ENCODE measurements around the gene FAM171A1.

FAM171A1 gene

DNA sequence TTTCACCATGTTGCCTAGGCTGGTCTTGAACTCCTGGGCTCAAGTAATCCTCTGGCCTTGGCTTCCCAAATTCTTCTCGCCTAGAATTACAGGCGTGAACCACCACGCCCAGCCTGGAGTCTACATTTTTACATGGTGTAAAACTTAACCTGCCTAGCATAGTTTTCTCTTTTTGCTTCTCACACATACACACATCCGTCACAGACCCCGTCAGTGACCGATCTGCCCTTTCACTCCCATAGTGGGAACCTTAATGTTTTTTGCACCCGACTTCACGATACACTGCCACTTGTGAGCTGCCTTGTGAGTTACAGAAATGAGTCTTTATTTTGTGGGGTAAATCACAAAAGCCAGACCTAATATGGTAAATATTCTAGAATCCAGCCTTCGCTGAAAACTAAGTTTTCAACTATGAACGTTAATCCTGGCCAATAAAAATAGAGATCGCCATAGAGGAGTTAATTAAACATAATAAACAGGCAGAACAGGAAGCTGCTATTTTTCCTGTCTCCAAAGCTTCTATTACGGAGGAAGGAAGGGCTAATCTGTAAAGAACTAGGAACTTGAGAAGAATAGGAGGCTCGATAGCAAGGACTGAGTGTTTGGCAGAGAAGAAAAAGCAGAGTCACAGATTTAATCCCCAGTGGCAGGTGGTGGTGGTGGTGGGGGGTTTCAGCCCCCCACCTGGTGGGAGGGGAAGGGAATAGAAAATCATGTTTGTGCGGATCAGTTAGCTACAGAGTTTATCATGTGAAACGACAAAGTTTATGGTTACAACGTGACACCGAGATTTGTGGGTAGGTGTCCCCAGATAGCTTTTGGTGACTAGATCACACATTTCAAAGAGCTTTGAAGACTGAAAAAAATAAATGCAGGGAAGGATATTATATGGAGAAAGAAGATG, 14.7 kb upstream of the FAM171A1 start:
- no peak overlapping the region for H3K4ac ChIP-seq (ENCODE audit: low read depth in 1 of 2, low read length in 2 of 2)
- no peak overlapping the region for H3K14ac ChIP-seq (ENCODE audit: low read length in 2 of 2)
- H4K91ac ChIP-seq (ENCODE audit: low read length), result no peak overlapping the region
- no peaks in the 10 kb centered on the region for H3K79me1 ChIP-seq (replicated peaks; ENCODE audit: low read length, poor library complexity, severe bottlenecking)
- no peak for DNase-seq
- no peak overlapping the region for H3K9ac ChIP-seq (ENCODE audit: low read length)
- H3K4me2 ChIP-seq (ENCODE audit: low read length, poor library complexity, severe bottlenecking), result no peak overlapping the region
- H4K8ac ChIP-seq (ENCODE audit: low read length), result no peak overlapping the region
- no peak overlapping the region for H3K27ac ChIP-seq (ENCODE audit: low read length, poor library complexity, severe bottlenecking)
- H3K4me1 ChIP-seq (ENCODE audit: control insufficient read depth, insufficient read depth, low read depth, low read length), result no peaks in the 10 kb centered on the region
- H2AFZ ChIP-seq (ENCODE audit: low read depth, low read length), result no peak overlapping the region
- H3K36me3 ChIP-seq (ENCODE audit: control insufficient read depth in 1 of 2, insufficient read depth in 2 of 2, low read depth in 1 of 2, low read length in 2 of 2), result no peaks in the 10 kb centered on the region
- no peak overlapping the region for H3K18ac ChIP-seq (ENCODE audit: low read depth in 1 of 2, low read length in 2 of 2)
- no peak overlapping the region for H2BK15ac ChIP-seq (ENCODE audit: low read depth, poor library complexity, severe bottlenecking)
- no peaks in the 10 kb centered on the region for H3K9me3 ChIP-seq (ENCODE audit: control insufficient read depth, low read length)
- H2BK5ac ChIP-seq (ENCODE audit: low read depth, low read length, poor library complexity, severe bottlenecking), result no peak overlapping the region
- H3K27me3 ChIP-seq (ENCODE audit: control insufficient read depth in 1 of 2, insufficient read depth in 1 of 2, low read length in 2 of 2), result peaks cover 4 to 50% of the 10 kb centered on the region in 2 experiments
- no peak overlapping the region for H2AK5ac ChIP-seq (ENCODE audit: low read length, severe bottlenecking)
- H2BK12ac ChIP-seq (ENCODE audit: low read length in 2 of 2), result no peak overlapping the region
- no peak overlapping the region for H3K23ac ChIP-seq (ENCODE audit: low read length in 2 of 2)
- no peak overlapping the region for H3K4me3 ChIP-seq (ENCODE audit: insufficient read depth in 1 of 2, low read depth in 1 of 2, low read length in 2 of 2)
- WGBS, result 96% methylated on average over 15 of the region's 17 CpGs
- H2BK120ac ChIP-seq (ENCODE audit: low read depth, low read length), result no peak overlapping the region

DNA sequence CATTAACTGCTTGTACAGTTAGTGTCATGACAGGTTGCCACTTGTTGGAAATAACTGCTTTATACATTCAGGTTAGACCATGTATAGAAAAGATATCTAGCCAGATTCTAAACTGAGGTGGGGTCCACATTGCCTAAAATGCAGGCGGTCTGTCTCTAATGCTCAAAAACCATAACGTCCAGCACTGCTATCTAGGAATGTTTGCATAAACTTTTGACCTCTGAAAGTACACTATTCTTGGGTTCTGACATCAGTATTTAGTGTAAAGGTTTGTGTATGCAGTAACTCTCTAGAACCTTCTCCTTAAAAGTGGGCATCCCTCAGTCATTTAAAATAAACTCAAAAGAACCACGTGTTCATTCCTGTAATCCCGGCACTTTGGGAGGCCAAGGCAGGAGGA, 10.3 kb upstream of the FAM171A1 start:
- H2BK5ac ChIP-seq (ENCODE audit: low read depth, low read length, poor library complexity, severe bottlenecking), result no peak overlapping the region
- DNase-seq, result no peak
- H3K36me3 ChIP-seq (ENCODE audit: control insufficient read depth in 1 of 2, insufficient read depth in 2 of 2, low read depth in 1 of 2, low read length in 2 of 2), result no peaks in the 10 kb centered on the region
- H3K27me3 ChIP-seq (ENCODE audit: control insufficient read depth in 1 of 2, insufficient read depth in 1 of 2, low read length in 2 of 2), result peaks cover 4 to 46% of the 10 kb centered on the region in 2 experiments
- no peak overlapping the region for H2BK15ac ChIP-seq (ENCODE audit: low read depth, poor library complexity, severe bottlenecking)
- H4K8ac ChIP-seq (ENCODE audit: low read length), result no peak overlapping the region
- no peak overlapping the region for H2AFZ ChIP-seq (ENCODE audit: low read depth, low read length)
- no peak overlapping the region for H3K27ac ChIP-seq (ENCODE audit: low read length, poor library complexity, severe bottlenecking)
- no peaks in the 10 kb centered on the region for H3K9me3 ChIP-seq (ENCODE audit: control insufficient read depth, low read length)
- H3K4me3 ChIP-seq (ENCODE audit: insufficient read depth in 1 of 2, low read depth in 1 of 2, low read length in 2 of 2), result no peak overlapping the region
- no peak overlapping the region for H2BK120ac ChIP-seq (ENCODE audit: low read depth, low read length)
- no peak overlapping the region for H4K91ac ChIP-seq (ENCODE audit: low read length)
- no peak overlapping the region for H3K4me2 ChIP-seq (ENCODE audit: low read length, poor library complexity, severe bottlenecking)
- no peak overlapping the region for H2AK5ac ChIP-seq (ENCODE audit: low read length, severe bottlenecking)
- H3K14ac ChIP-seq (ENCODE audit: low read length in 2 of 2), result no peak overlapping the region
- no peaks in the 10 kb centered on the region for H3K79me1 ChIP-seq (replicated peaks; ENCODE audit: low read length, poor library complexity, severe bottlenecking)
- H3K18ac ChIP-seq (ENCODE audit: low read depth in 1 of 2, low read length in 2 of 2), result no peak overlapping the region
- no peak overlapping the region for H3K4ac ChIP-seq (ENCODE audit: low read depth in 1 of 2, low read length in 2 of 2)
- H3K4me1 ChIP-seq (ENCODE audit: control insufficient read depth, insufficient read depth, low read depth, low read length), result no peaks in the 10 kb centered on the region
- H2BK12ac ChIP-seq (ENCODE audit: low read length in 2 of 2), result no peak overlapping the region
- H3K9ac ChIP-seq (ENCODE audit: low read length), result no peak overlapping the region
- 75% methylated on average over 3 of the region's 4 CpGs for WGBS
- no peak overlapping the region for H3K23ac ChIP-seq (ENCODE audit: low read length in 2 of 2)

DNA sequence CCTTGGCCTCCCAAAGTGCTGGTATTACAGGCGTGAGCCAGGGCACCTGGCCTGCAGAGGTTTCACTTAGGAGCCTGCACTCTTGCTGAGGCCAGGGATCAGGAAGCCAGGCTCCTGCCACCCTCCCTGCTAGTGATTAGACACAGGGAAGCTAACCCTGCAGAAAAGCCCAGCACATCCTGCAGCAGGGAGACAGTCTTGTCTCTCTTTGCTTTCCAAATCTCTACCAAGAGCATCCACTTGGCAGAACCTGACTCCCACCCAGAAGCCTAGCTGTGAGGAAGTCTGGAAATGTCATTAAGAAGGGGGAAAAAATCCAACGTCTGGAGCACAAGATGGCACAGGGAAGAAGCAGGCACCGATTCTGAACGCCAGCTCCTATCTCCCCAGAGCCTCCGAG, 8.0 kb upstream of the FAM171A1 start:
- no peak overlapping the region for H3K4me2 ChIP-seq (ENCODE audit: low read length, poor library complexity, severe bottlenecking)
- DNase-seq, result no peak
- no peak overlapping the region for H3K4me3 ChIP-seq (ENCODE audit: insufficient read depth in 1 of 2, low read depth in 1 of 2, low read length in 2 of 2)
- H2BK15ac ChIP-seq (ENCODE audit: low read depth, poor library complexity, severe bottlenecking), result no peak overlapping the region
- no peak overlapping the region for H2BK5ac ChIP-seq (ENCODE audit: low read depth, low read length, poor library complexity, severe bottlenecking)
- no peak overlapping the region for H2BK120ac ChIP-seq (ENCODE audit: low read depth, low read length)
- 83% methylated on average over 5 of the region's 5 CpGs for WGBS
- no peak overlapping the region for H3K9ac ChIP-seq (ENCODE audit: low read length)
- H2AFZ ChIP-seq (ENCODE audit: low read depth, low read length), result no peak overlapping the region
- no peaks in the 10 kb centered on the region for H3K9me3 ChIP-seq (ENCODE audit: control insufficient read depth, low read length)
- H2BK12ac ChIP-seq (ENCODE audit: low read length in 2 of 2), result no peak overlapping the region
- H3K27me3 ChIP-seq (ENCODE audit: control insufficient read depth in 1 of 2, insufficient read depth in 1 of 2, low read length in 2 of 2), result peaks cover 0 to 27% of the 10 kb centered on the region in 2 experiments
- H3K4me1 ChIP-seq (ENCODE audit: control insufficient read depth, insufficient read depth, low read depth, low read length), result no peaks in the 10 kb centered on the region
- no peak overlapping the region for H3K4ac ChIP-seq (ENCODE audit: low read depth in 1 of 2, low read length in 2 of 2)
- H2AK5ac ChIP-seq (ENCODE audit: low read length, severe bottlenecking), result no peak overlapping the region
- no peak overlapping the region for H3K14ac ChIP-seq (ENCODE audit: low read length in 2 of 2)
- H4K91ac ChIP-seq (ENCODE audit: low read length), result no peak overlapping the region
- H4K8ac ChIP-seq (ENCODE audit: low read length), result no peak overlapping the region
- no peak overlapping the region for H3K27ac ChIP-seq (ENCODE audit: low read length, poor library complexity, severe bottlenecking)
- H3K18ac ChIP-seq (ENCODE audit: low read depth in 1 of 2, low read length in 2 of 2), result no peak overlapping the region
- H3K36me3 ChIP-seq (ENCODE audit: control insufficient read depth in 1 of 2, insufficient read depth in 2 of 2, low read depth in 1 of 2, low read length in 2 of 2), result no peaks in the 10 kb centered on the region
- no peaks in the 10 kb centered on the region for H3K79me1 ChIP-seq (replicated peaks; ENCODE audit: low read length, poor library complexity, severe bottlenecking)
- no peak overlapping the region for H3K23ac ChIP-seq (ENCODE audit: low read length in 2 of 2)

DNA sequence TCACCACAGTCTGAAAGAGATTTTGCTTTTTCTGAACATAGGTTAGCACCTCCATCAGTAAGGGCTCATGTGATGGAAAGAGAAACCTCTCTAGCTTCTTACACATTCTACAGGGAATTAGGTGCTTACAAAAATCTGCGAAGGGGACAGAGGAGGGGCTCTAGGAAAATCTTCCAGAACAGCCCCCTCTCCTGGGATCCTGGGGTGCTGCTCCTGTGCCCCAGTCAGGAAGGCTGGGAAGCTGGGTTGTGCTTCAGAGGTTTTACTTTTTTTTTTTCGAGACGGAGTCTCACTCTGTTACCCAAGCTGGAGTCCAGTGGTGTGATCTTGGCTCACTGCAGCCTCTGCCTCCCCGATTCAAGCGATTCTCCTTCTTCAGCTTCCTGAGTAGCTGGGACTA, 7.5 kb upstream of the FAM171A1 start:
- Histone ChIP-seq H3K4me1 (ENCODE audit: control insufficient read depth, insufficient read depth, low read depth, low read length) (no peaks in the 10 kb centered on the region), H2AK5ac (ENCODE audit: low read length, severe bottlenecking) (no peak overlapping the region), H2AFZ (ENCODE audit: low read depth, low read length) (no peak overlapping the region), H3K4me2 (ENCODE audit: low read length, poor library complexity, severe bottlenecking) (no peak overlapping the region), H3K4me3 (ENCODE audit: insufficient read depth in 1 of 2, low read depth in 1 of 2, low read length in 2 of 2) (no peak overlapping the region), H4K91ac (ENCODE audit: low read length) (no peak overlapping the region), H3K27ac (ENCODE audit: low read length, poor library complexity, severe bottlenecking) (no peak overlapping the region), H3K9ac (ENCODE audit: low read length) (no peak overlapping the region), H3K4ac (ENCODE audit: low read depth in 1 of 2, low read length in 2 of 2) (no peak overlapping the region), H3K14ac (ENCODE audit: low read length in 2 of 2) (no peak overlapping the region), H3K27me3 (ENCODE audit: control insufficient read depth in 1 of 2, insufficient read depth in 1 of 2, low read length in 2 of 2) (peaks cover 0 to 27% of the 10 kb centered on the region in 2 experiments), H3K23ac (ENCODE audit: low read length in 2 of 2) (no peak overlapping the region), H2BK120ac (ENCODE audit: low read depth, low read length) (no peak overlapping the region), H3K9me3 (ENCODE audit: control insufficient read depth, low read length) (no peaks in the 10 kb centered on the region), H2BK12ac (ENCODE audit: low read length in 2 of 2) (no peak overlapping the region), H2BK15ac (ENCODE audit: low read depth, poor library complexity, severe bottlenecking) (no peak overlapping the region), H3K79me1 (replicated peaks; ENCODE audit: low read length, poor library complexity, severe bottlenecking) (no peaks in the 10 kb centered on the region), H2BK5ac (ENCODE audit: low read depth, low read length, poor library complexity, severe bottlenecking) (no peak overlapping the region), H3K18ac (ENCODE audit: low read depth in 1 of 2, low read length in 2 of 2) (no peak overlapping the region), H3K36me3 (ENCODE audit: control insufficient read depth in 1 of 2, insufficient read depth in 2 of 2, low read depth in 1 of 2, low read length in 2 of 2) (no peaks in the 10 kb centered on the region), H4K8ac (ENCODE audit: low read length) (no peak overlapping the region)
- no peak for DNase-seq
- 89% methylated on average over 5 of the region's 5 CpGs for WGBS
